HG02938 (cell line): ENCODE data around the gene ARID4B.
A peak's percentile ranks its signal among the peaks of the same experiment; 100 is the strongest.
"Not testable (repeated sequence)": the region's sequence is repeated elsewhere in the genome, so short reads cannot be mapped to it uniquely, and the experiment has no call there.

Source experiments
- ATAC-seq: cut with Tn5 transposase; IDR thresholded peaks from one replicate; pipeline ENCODE4 v1.9.1; 2021; ENCODE audit warnings: mild to moderate bottlenecking, moderate library complexity; ENCODE audit not compliant: unreplicated experiment

Gene ARID4B

DNA sequence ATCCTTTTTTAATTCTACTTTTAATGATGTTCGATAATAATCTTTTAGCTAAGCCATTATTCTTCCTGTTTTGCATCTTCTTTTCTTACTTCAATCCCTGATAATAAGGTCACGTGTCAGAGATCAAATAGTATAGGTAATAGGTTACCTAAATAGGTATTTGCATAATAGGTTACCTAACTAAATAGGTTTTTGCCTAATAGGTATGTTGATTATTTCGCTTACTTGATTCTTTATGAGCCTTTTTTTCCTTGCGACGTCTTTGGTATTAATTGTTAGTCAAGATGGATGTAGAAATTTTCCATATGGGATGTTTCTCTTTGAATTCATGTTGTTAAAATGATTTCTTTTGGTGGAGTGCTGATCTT, 2.9 kb upstream of the ARID4B start:
- ATAC-seq = no peak

DNA sequence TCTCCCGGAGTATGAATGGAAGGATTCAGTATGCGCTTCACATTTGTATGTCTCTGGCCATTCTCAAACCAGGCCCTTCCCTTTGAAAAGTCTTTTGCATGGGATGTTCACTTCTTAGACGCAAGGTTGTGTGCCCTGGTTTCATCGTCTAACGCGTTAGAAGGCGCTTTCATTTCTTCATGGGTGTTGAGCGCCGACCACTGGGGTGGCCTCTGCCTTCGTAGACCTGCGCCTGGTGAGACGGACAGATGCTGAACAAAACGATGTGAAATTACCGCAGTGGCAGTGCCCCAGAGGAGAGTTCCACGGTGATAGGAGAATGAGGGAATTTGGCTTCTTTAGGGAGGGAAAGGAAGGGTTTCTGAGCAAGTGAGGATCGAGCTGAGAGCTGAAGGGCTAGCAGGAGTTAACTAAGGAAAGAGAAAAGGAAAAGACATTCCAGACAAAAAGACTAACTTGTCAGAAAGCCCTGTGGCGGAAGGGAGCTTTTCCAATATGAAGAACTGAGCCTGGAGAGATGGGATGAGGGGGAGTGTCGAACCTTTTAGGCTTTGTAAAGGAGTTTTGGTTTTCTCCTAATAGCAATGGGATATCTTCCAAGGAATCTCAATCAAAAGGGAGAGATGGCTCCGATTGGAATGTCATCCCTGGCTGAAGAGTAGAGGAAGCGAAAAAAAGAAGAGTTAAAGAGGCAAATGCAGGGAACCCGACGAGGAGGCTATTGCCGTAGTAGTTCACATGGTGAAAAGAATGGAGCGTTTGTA, 1.3 kb upstream of the ARID4B start:
- ATAC-seq = peak; percentile 33

DNA sequence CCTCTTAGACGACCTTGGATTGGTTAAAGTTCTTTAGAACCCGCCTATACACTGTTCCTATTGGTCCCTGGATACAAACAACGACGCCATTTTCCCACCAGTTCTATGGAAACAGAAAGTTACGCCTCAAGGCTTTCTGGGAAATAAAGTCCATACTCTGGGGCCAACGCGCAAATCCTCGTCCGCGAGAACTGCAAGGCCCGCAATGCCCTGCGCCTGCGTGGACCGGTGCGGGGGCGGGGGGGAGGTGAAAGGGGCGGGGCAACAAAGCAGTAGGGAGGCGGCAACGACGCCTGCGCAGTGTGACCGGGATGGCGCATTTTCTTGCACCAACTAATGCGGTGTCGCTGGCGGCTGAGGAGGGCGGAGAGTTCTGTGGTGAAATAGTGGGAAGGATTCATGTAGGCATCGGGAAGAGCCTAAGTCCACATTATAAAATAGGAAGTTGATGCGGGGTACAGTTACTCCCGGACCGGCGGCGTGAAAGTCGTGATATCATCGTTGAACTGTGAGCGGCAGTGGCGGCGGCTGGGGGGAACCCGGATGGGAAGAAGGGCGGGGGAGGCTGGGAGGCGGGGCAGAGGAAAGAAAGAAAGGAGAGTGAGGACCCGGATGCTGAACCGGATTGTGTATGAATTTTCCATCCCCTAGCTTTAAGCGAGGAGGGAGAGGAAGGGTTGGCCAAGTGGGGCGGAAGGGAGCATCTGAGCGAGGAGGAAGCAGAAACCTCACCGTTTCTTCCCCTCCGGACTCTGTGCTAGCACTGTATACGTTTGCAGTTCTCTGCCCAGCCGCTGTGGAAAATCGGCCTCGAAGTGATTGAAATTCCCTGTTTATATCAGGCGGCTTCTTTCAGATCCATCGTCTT, 526 bp upstream of the ARID4B start, which contains the start of gene GGPS1:
Gene GGPS1, plus strand, starts transcription at position 300 of the 868 bp plus-strand sequence. CDS start 6,695 bp downstream, outside the sequence.
- peak; percentile 65 for ATAC-seq

DNA sequence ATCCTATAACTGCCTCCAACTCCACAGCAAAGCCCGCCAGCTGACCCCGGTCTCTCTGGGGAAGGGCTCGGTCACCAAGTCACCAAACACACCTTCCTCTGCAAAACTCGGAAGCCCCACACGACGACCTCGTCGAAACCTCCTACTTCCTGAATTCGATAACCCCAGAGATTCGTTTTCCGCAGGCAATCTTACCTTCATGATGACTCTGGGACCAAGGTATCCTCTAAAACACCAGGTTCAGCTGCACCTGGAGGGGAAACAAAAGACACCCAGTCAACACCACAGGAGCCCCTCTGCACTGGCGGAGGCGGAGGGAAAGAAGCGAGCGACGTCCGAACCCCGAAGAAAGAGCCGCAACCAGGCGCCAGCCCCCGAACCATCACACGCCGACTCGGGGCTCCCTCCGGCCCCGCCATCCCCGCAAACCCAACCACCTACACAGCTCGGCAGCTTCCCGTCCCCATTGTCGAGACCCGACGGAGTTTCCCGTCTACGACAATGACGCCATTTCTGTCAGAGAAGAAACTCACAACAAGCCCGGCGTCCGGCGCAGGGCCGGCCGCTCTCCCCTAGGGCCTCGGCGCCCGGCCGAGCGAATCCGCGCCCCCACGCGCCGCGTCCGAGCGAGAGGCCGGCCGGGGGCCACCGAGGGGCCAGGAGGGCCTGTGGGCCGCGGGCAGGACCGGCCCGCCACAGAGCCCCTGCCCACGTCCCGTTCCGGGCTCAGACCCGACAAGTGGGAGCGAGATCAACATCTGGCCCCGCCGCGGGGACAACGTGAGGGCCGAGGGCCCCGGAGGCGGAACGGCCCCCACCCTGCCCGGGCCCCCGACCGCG, 1.0 kb downstream of the ARID4B start:
- no peak for ATAC-seq

DNA sequence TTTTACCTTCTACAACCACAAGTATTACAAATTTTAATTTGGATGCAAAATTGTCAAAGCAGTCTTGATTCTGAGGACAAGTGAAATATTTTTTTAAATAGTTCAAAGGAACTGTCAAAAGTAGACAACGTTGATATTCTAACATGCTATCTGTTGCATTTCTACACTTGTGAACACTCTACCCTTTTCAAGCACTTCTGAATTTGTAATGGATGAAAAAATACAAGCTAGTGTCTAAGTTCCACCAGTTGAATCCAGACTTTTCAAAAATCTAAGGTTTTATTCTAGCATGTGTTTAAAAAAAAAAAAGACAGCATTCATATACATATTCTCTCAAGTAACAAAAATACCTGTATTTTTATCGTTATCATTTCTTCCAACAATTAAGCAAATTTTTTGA, 2.1 kb downstream of the ARID4B start:
- no peak for ATAC-seq

DNA sequence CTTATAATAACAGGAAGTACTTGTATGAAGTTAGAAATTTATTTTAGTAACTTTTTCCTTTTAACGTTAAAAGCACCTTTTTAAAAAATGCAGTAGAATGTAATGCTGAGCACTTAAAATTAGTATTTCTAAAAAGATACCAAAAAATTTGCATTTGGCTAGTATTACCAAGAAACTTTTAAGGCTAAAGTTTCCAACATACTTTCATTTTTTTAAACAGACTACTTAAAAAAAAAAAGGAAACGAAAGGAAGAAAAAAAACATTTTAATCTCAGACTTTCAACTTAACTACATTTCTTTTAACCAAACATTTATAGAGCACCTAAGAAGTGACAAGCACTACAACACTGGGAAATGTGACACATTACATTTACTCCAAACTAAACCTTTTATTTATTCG, 2.8 kb downstream of the ARID4B start:
- ATAC-seq = no peak

DNA sequence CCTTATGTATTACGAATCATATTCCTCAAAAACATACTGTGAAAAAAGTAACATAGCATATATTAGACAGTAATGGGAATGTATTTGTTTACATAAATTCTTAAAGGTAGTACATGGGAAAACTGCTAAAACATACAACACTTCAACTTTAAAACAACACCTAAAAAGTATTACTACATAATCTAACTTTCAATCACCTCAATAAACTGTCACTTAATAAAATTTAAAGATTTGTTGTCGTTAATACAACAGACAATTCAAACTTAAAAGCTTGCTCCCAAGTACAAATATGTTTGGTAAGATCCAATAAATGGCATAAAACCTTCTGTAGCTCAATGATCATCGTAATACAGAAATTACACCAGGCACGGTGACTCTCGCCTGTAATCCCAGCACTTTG, 3.7 kb downstream of the ARID4B start:
- no peak for ATAC-seq

DNA sequence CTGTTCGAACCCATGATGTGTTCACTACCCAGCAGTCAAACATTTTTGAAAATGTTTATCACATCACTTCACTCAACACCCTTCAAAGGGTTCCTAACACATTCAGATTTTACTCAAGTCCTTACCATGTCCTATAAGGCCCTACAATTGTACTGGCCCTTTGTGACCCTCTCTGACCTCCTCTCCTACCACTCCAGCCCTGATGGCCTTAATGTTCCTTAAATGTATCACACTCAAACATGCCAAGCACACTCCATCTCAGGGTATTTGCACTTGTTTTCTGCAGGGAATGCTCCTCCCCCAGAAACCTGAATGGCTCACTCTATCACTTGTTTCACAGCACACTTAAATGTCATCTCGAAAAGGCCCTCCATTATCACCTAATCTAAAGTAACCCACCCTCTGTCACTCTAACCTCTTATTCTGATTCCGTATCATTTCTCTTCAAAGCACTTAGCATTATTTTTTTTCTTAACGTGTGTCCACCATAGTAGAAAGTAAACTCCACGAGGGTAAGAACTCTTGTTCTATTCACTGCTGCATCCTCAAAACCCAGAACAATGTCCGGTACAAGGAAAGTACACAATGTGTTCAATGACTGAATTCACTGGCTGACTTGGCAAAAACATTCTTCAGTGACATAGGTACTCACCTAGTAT, 7.3 kb downstream of the ARID4B start:
- ATAC-seq = no peak

DNA sequence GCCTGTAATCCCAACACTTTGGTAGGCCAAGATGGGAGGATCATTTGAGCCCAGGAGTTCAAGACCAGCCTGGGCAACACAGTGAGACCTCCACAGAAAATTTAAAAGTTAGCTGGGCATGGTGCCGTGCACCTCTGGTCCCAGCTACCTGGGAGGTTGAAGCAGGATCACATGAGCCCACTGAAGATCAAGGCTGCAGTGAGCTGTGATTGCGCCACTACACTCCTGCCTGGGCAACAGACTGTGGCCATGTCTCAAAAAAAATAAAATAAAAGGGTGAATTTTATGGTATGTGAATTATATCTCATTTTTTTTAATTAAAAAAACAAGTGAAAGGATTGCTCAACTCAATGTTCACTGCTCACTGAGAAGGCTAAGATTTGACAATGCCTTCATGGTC, 8.7 kb downstream of the ARID4B start:
- no peak for ATAC-seq

DNA sequence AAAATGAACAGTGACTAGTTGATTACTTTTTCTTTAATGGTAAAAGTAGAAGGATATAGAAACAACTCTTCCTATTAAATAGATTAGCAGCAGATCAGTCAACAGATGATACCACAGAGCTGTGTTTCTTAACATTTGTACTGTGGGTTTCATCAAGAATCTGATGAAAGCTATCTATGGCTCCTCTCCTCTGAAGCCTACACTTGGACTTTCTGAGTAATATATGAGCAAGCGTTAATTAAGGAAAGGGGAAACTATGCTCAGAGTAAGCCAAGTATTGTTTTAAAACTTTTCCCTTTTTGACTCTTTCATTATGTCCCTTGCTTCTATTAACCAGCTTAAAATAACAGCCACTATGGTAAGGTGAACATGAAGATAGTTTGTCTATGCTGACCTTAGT, 10.8 kb downstream of the ARID4B start:
- no peak for ATAC-seq

DNA sequence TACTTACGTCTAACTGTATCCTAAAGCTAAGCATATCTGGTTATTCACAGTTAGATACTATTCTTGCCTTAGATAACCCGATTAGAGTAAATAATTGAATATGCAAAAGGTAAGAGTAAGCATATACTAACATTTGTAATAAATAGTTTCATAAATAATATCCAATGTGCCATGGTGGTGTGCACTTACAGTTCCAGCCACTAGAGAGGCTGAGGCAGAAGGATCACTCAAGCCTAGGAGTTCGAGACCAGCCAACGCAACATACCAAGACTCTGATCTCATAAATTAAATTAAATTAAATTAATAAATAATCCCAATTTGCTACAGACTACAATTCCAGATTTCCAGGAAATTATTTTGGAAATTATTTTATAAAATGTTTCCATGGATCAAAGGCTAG, 12.2 kb downstream of the ARID4B start:
- no peak for ATAC-seq

DNA sequence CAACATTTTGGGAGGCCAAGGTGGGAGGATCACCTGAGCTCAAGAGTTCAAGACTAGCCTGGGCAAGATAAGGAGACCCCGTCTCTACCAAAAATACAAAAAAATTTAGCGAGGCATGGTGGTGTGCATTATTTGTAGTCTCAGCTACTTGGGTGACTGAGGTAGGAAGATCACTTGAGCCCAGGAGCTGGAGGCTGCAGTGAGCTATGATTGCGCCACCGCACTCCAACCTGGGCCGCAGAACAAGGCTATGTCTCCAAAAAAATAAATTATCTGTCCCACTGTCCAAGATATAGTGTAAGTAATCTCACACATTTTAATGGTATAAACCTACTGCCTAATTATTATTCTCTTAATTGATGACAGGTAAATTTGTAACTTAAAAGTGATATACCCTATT, 12.8 kb downstream of the ARID4B start:
- ATAC-seq = no peak

DNA sequence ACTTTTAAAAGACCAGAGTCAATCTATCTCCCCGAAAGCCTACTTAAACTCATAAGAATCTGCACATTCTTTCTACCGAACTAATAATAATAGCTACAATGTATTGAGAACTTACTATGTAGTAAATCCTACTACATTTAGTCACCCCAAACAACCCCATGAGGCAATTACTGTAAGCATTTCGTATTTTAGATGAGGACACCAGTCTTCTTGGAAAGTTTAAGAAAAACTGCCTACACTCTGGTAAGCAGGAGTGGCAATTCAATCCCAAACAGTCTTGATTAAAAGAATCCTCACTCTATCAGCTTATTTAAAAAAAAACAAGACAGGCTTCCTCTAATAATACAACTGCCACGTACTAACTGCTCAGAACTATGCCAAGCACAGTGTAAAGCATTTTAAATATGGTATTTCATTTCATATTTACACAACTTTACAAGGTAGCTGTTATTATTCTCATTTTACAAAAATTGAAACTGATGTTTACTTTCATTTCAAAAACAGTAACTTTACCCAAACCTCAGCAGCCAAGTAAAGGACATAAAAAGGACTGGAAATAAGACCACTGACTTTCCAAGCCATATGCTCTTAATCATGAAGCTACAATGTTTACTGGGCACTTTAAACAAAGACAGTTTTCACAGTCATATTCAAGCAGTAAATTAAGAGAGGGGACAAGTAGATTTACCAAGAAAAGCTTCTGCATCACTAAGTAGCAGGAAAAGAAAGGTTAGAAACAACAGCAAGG, 13.9 kb downstream of the ARID4B start:
- ATAC-seq = no peak

DNA sequence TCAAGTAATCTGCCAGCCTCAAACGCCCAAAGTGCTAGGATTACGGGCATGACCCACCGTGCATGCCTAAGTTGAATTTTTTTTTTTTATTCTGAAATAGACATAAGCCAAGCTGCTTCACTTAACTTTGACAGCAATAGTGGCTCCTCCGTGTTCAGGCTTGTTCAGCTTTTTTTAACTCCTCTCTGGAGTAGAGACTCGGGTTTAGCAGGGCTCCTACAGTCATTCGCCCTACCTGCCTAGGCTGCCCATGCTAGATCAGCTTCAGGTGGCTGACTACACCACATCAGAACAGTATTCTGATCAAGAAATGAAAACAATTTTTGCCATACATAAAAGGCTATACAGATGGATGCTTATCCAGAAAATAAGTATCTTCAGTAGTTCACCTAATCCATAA, 14.7 kb downstream of the ARID4B start:
- ATAC-seq = no peak

DNA sequence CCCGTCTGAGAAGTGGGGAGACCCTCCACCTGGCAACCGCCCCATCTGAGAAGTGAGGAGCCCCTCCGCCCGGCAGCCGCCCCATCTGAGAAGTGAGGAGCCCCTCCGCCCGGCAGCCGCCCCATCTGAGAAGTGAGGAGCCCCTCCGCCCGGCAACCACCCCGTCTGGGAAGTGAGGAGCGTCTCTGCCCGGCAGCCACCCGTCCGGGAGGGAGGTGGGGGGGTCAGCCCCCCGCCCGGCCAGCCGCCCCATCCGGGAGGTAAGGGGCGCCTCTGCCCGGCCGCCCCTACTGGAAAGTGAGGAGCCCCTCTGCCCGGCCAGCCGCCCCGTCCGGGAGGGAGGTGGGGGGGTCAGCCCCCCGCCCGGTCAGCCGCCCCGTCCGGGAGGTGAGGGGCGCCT, 18.8 kb downstream of the ARID4B start:
- not testable (repeated sequence) for ATAC-seq

DNA sequence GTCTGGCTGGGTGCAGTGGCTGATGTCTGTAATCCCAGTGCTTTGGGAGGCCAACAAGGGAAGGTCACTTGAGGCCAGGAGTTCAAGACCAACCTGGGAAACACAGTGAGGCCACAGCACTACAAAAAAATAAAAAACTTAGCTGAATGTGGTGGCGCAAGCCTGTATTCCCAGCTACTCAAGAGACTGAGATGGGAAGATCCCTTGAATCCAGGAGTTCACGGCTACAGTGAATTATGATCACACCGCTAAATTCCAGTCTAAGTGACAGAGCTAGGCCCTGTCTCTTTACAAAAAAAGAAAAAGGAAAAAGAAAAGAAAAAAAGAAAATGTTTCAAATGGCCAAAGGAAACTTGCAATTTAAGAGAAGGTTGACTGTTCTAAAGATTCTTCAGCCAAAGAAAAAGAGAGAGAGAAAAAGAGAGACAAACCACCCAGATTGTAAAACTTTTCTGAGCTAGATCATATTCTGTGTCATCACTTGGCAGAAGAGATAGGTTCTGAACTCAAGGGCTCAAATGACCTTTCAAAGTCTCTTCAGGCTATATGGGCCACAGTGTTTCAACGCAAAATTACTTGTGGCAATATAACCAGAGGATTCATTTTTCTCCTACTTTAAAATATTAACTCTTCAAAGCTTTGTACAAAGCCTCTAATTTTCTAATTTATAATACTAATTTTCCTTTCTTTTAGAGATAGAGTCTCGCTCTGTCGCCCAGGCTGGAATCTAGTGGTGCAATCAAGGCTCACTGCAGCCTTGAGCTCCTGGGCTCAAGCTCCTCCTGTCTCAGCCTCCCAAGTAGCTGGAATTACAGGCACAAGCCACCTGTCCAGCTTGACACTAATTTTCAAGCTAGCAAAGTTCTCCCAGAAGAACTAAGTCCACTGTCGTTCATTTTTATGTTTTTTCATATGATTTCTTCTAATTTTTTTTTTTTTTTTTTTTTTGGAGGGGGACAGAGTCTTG, 20.5 kb downstream of the ARID4B start:
- ATAC-seq = no peak

DNA sequence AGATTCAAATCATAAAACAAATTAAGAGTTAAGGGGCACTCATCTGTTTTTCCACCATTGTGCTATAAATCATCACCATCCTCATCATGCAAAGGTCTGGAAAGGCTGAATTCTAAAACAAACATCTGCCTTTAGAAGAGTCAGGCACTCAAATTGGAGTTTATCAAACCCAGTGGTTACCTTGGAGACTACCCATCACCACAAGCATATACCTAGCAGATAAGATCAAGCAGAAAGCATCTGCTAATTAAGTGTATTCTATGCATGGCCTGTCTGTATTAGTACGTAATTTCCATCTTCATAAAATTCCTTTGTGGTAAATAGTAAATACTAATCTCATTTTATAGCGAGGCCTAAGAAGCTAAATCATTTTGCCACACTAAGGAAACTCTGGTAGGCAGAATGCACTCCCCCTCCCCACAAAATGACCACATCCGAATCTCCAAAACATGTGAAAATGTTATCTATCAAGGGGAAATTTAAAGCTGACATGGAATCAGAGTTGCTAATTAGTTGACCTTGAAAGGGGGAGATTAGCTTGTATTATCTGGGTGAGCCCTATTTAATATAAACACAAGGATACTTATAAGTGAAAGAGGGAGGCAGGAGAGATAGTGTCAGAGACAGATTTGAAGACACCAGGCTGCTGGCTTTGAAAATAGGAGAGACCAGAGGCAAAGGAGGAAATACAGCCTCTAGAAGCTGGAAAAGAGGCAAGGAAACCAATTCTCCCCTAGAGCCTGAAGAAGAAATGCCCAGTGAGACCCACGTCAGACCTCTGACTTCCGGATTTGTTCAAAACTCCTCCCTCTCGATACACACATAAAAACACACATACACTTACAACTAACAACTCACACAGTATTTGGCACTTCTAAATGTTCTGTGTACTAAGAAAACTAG, 23.2 kb downstream of the ARID4B start:
- no peak for ATAC-seq

DNA sequence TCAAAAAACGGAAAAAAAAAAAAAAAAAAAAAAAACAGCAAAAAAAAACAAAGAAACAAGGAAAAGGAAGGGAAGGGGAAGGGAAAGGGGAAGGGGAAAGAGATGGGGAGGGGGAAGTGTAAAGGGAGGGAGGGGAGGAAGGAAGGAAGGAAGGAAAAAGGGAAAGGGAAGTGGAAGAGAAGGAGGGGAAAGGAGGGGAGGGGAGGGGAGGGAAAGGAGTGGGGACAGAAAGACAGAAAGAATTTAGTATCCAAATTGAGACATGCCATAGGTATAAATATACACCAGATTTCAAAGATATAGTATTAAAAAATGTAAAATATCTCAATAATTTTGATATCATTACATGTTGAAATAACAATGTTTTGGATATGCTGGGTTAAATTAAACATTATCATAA, 25.8 kb downstream of the ARID4B start:
- no peak for ATAC-seq
